IPS DF 4.7 (cell line): ENCODE results near the gene EIF4H.
"Not testable (repeated sequence)": the region's sequence is repeated elsewhere in the genome, so short reads cannot be mapped to it uniquely, and the experiment has no call there.

Source experiments
- DNase-seq: peaks from one replicate; pipeline ENCODE4 v3.0.0-alpha.2; 2013; ENCODE audit warnings: low spot score; ENCODE audit errors: extremely low read depth

EIF4H gene

DNA sequence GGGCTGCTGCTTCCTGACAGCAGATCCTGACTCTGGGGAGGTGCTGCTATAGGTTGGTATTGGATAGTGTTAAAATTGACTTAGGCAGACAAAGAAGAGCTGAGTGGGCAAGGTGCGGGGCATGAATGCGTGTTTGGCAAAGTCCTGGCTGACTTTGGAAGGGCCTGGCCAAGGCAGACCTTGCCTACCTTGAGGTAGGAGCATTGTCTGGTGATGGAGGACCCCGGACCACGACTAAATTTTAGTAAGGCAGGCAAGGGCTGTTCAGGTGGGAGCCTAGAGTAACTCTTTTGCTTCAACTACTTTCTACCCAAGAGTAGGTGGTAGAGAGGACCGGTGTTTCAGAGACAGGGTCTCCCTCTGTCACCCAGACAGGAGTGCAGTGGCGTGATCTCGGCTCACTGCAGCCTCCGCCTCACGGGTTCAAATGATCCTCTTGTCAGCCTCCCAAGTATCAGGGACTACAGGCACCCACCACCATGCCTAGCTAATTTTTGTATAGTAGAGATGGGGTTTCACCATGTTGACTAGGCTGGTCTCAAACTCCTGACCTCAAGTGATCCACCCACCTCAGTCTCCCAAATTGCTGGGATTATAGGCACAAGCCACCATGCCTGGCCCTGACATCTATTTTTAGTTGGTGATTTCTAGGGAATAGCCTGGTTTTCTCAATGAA is 23.4 kb downstream of the EIF4H start:
- no peak for DNase-seq

- no peak for DNase-seq
Observed at GRCh38 chr7:74199551-74200355, 25.6 kb downstream of the EIF4H start.

- DNase-seq = no peak
Observed at GRCh38 chr7:74202841-74203556, 28.8 kb downstream of the EIF4H start.

- no peak for DNase-seq
Observed at GRCh38 chr7:74203956-74204618, 29.9 kb downstream of the EIF4H start.

- DNase-seq = not testable (repeated sequence)
Observed at GRCh38 chr7:74206052-74206451, 31.9 kb downstream of the EIF4H start.

DNA sequence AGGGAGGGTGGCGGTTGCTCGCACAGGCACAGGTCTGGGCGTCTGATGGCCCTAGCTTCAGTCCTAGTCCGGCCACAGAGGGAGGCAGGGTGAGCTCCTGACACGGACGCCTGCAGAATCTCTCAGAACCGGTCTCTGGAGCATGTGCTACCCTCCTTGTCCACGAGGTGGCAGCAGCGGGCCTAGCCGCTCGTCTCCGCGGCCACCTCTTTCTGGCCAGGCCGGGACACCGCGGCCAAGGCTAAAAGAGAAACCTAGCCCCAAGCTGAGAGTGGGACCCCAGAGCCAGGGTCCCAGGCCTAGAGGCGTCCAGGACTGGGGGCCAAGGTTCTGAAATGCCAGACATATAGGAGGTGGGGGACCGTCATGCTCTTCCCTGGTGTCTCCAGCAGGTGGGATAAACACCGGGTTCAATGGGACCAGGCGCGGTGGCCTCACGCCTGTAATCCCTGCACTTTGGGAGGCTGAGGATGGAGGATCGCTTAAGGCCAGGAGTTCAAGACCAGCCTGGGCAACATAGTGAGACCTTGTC is 32.5 kb downstream of the EIF4H start:
- peak; percentile 58 for DNase-seq

GRCh38 chr7:74207586-74207985 is 33.4 kb downstream of the EIF4H start:
- DNase-seq = no peak

DNA sequence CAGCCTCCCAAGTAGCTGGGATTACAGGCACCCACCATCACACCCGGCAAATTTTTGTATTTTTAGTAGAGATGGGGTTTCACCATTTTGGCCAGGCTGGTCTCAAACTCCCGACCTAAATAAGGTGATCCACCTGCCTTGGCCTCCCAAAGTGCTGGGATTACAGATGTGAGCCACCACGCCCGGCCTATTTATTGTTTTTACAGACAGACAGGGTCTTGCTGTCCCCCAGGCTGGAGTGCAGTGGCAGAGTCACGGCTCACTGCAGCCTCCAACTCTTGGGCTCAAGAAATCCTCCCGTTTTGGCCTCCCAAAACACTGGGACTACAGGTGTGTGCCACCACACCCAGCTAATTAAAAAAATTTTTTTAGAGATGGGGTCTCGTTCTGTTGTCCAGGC is 34.1 kb downstream of the EIF4H start:
- DNase-seq = not testable (repeated sequence)

GRCh38 chr7:74212661-74213060 is 38.5 kb downstream of the EIF4H start:
- DNase-seq = no peak

GRCh38 chr7:74214816-74215630 is 40.9 kb downstream of the EIF4H start:
- no peak for DNase-seq

- no peak for DNase-seq
Observed at GRCh38 chr7:74215921-74216320, 41.8 kb downstream of the EIF4H start.

GRCh38 chr7:74216361-74216761 is 42.2 kb downstream of the EIF4H start:
- DNase-seq = no peak

DNA sequence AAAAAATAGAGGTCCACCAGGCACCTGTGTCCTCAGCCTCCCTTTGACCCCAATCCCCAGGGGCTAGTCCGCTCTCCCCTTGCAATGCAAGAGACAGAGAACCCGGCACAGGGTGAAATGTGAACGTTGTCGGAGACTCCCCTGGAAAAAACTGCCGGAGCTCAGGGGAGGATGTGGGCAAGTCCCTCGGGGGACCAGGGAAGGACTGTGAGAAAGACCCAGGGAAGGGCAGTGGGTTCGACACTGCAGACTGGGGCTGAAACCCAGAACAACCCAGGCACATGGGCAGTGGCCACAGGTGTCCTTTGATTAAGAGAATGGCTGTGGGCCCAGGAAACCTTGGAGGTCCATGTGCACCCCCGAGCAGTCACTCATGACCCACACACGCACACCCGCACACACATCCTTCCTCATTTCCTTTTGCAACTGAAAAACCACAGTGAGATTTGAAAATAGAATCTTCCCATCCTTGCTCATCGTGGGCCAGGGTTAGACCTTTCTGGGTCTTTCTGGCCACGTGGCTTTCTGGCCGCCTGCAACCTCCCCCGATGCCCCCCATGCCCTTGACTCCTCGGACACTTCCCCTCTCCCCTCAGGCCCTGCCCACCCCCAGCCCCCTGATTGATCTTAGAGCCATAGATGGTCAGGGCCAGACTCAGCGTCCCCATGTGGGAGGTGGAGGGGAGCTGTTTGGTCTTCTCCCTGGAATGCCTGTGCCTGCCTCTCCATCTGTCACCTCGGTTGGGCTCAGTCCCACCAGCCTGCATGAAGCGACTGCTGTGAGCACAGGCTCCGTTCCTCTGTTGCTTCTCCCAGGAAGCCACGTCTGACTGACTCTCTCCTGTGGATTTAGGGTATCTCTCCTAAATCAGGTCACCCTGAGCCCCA is 43.5 kb downstream of the EIF4H start:
- no peak for DNase-seq

DNA sequence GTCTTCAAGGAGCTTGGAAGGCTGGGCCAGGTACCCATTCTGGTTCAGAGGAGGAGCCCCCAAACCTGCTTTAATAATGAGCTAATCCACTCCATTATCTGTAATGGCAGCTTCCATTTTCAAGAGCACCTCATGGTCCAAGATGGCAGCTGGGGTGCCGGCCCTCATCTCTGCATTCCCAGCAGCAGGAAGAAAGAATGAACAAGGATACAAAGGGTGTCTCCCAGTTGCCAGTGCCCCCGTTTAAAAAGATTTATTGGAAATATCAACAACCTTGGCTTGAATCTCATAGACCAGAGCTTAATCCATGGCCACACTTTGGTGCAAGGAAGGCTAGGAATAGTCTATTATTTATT is 44.2 kb downstream of the EIF4H start:
- no peak for DNase-seq

DNA sequence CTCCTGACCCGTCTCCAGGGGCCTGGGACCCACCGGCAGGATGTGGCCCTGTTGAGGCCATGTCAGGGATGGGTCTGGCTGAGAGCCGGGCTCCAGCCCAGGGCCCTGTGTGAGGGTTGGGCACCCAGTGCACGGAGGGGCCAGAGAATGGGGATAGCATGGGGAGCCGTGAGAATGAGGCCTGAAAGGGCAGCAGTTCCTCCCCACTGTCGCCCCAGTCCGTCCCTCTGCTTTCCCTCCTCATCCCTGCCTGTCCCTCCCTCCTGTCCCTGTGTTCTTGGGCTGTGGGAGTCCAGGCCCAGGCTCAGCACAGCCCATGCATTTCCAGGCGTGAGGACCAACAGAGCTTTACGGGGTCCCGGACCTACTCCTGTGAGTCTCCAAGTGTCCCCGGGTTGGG is 45.3 kb downstream of the EIF4H start:
- DNase-seq = no peak

GRCh38 chr7:74220229-74220628 is 46.1 kb downstream of the EIF4H start:
- DNase-seq = no peak

DNA sequence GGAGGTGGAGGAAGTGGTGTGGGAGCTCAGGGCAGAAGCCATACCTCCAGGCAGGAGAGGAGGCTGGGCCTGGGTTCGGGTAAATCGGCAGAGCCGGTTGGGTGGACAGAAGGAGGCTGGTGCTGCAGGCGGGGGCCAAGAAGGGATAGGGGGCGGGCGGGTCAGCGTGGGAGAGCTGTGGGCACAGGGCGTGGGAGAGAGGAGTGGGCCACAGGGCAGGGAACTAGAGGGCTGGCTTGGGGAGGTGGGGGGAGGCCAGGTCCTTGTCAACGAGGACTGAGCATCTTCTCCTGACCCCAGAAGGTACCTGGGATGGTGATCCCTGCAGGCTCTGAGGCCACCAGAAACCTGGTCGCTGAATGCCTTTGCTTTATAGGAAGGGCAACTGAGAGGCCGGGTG is 47.6 kb downstream of the EIF4H start:
- DNase-seq = no peak

DNA sequence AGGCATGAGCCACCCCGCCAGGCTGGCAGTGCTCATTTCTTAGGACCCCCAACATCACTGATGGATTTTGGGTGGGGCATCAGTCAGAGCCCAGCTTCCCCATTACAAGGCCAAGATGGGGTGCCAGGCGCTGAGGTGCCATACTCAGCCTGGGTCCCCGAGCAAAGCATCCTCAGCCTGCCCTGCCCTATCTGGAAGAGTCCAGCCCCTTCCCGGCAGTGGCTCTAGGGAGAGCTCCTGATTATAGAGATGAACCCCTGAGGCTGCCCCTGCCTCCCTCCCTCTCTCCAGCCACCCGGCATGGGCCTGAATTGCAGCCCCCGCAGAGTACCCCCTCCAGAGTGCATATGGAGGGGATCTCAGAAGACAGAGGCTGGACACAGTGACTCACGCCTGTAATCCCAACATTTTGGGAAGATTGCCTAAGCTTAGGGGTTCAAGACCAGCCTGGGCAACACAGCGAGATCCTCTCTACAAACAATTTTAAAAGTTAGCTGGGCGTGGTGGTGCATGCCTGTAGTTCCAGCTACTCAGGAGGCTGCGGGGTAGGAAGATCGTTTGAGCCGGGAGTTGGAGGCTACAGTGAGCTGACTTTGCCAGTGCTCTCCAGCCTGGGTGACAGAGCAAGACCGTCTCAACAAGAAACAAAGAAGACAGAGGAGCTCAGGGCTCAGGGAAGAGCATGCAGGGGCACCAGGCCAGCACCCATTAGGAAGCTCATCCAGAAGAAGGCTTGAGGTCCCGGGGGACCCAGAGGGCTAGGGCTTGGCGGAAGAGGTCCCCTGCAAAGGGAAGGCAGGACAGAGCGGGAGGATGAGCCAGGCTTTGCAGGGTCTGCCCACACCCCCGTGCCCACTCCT is 48.9 kb downstream of the EIF4H start:
- no peak for DNase-seq
